PC-3 (cell line): ENCODE results near the gene POLR3C. TPM values are rescaled to one million over a fixed set of nuclear protein-coding genes. Genes with fewer than 3 reads are reported as not detected.
"Not testable (repeated sequence)": the region's sequence is repeated elsewhere in the genome, so short reads cannot be mapped to it uniquely, and the experiment has no call there.

Source experiments
- ATAC-seq: fragments of 200-7000 bp; cut with Tn5 transposase; 2 replicates; pipeline ENCODE4 v1.9.1; 2020; ENCODE audit warnings: mild to moderate bottlenecking, moderate library complexity
- BruUV-seq: library from RNA; stranded (reverse); fragments of 400-500 nt; replicated peaks from 2 replicates; lab custom pipeline; 2021; lab: Mats Ljungman, UMichigan
- CTCF ChIA-PET: fragments of 300-600 bp; sonication (Branson Sonifier 250); formaldehyde crosslinking; loops from one replicate; lab custom pipeline; 2022; ENCODE audit warnings: antibody characterized with exemption; lab: Charles Lee
- POLR2A ChIA-PET: fragments of 300-600 bp; sonication (Branson Sonifier 250); formaldehyde crosslinking; loops from one replicate; lab custom pipeline; 2022; ENCODE audit warnings: antibody characterized with exemption; ENCODE audit not compliant: unreplicated experiment; lab: Charles Lee
- DNase-seq: peaks from one replicate; pipeline ENCODE4 v3.0.0-alpha.2; 2015
- H2AFZ ChIP-seq: fragments of 300-600 bp; sonication (generic); 2 replicates; pipeline ENCODE4 v1.6.0; 2016; ENCODE audit warnings: antibody characterized with exemption, low read length
- H3F3A ChIP-seq: fragments of 300-600 bp; sonication (generic); one replicate; pipeline ENCODE4 v1.6.0; 2017; ENCODE audit warnings: antibody characterized with exemption, low read length, control low read depth, mild to moderate bottlenecking; ENCODE audit not compliant: unreplicated experiment
- H3K27ac ChIP-seq: fragments of 300-600 bp; sonication (generic); 2 replicates; pipeline ENCODE4 v1.5.1; 2016; ENCODE audit warnings: mild to moderate bottlenecking, low read length
- H3K27me3 ChIP-seq: fragments of 300-600 bp; sonication (generic); 2 replicates; pipeline ENCODE4 v1.6.1; 2016; ENCODE audit warnings: low read length, mixed read lengths
- H3K36me3 ChIP-seq: fragments of 300-600 bp; sonication (generic); 2 replicates; pipeline ENCODE4 v1.6.1; 2016; ENCODE audit warnings: low read depth, mixed run types, low read length, mixed read lengths
- H3K4me1 ChIP-seq: fragments of 300-600 bp; sonication (generic); 2 replicates; pipeline ENCODE4 v1.5.1; 2016; ENCODE audit warnings: low read length; ENCODE audit not compliant: insufficient read depth
- H3K4me2 ChIP-seq: fragments of 300-600 bp; sonication (generic); 2 replicates; pipeline ENCODE4 v1.6.0; 2016; ENCODE audit warnings: low read length
- H3K4me3 ChIP-seq: fragments of 300-600 bp; sonication (generic); 2 replicates; pipeline ENCODE4 v1.5.1; 2016; ENCODE audit warnings: mild to moderate bottlenecking, low read length, mixed read lengths
- H3K79me2 ChIP-seq: fragments of 300-600 bp; sonication (generic); 2 replicates; pipeline ENCODE4 v1.6.1; 2017; ENCODE audit warnings: low read length, mixed read lengths
- H3K9ac ChIP-seq: fragments of 300-600 bp; sonication (generic); 2 replicates; pipeline ENCODE4 v1.6.0; 2016; ENCODE audit warnings: mild to moderate bottlenecking, low read length
- H3K9me2 ChIP-seq: fragments of 300-600 bp; sonication (generic); replicated peaks from 2 replicates; pipeline ENCODE4 v1.6.1; 2016; ENCODE audit warnings: mixed run types, low read length, mixed read lengths
- H3K9me3 ChIP-seq: fragments of 300-600 bp; sonication (generic); 2 replicates; pipeline ENCODE4 v1.6.1; 2016; ENCODE audit warnings: low read length, mixed read lengths
- H4K20me1 ChIP-seq: fragments of 300-600 bp; sonication (generic); 2 replicates; pipeline ENCODE4 v1.6.1; 2016; ENCODE audit warnings: low read length, mixed read lengths
- CTCF ChIP-seq: fragments of 300-600 bp; sonication (generic); conservative IDR thresholded peaks from 2 replicates; pipeline ENCODE4 v1.5.1; 2017; ENCODE audit warnings: antibody characterized with exemption, low read depth, mild to moderate bottlenecking, low read length
- EZH2 ChIP-seq: fragments of 300-600 bp; sonication (generic); IDR thresholded peaks from one replicate; pipeline ENCODE4 v1.6.1; 2017; ENCODE audit warnings: antibody characterized with exemption, mild to moderate bottlenecking, low read length; ENCODE audit not compliant: unreplicated experiment
- EZH2phosphoT487 ChIP-seq: fragments of 300-600 bp; sonication (generic); IDR thresholded peaks from 2 replicates; pipeline ENCODE4 v1.6.1; 2018; ENCODE audit warnings: mild to moderate bottlenecking, antibody characterized with exemption, low read length, borderline replicate concordance
- intact Hi-C: fragments of 100-400 bp; cut with micrococcal nuclease; formaldehyde crosslinking; loops from 2 replicates; pipeline ENCODE4 v1.9.0; 2023
- total RNA-seq: library from RNA; depleted of rRNA; stranded (reverse); fragments of >200 nt; gene quantifications from 2 replicates; pipeline ENCODE4 v1.2.3, GENCODE V29; 2014

Gene POLR3C
- total RNA-seq, 1 experiment from 2014 or later = 41.5 TPM

GRCh38 chr1:145822779-145823331 is 1.1 kb upstream of the POLR3C start:
- H4K20me1 ChIP-seq, H3K9ac ChIP-seq, H3K27ac ChIP-seq, DNase-seq, H2AFZ ChIP-seq, H3K27me3 ChIP-seq, CTCF ChIA-PET, POLR2A ChIA-PET, BruUV-seq, H3F3A ChIP-seq, H3K9me2 ChIP-seq, H3K9me3 ChIP-seq: not testable (repeated sequence)
- intact Hi-C loops = loop anchor here (5.0 kb wide), 1 partner anchor 81 kb away; no protein-coding TSS in a partner anchor
- Histone ChIP-seq H3K4me2 (peak overlapping the region; percentile 67), H3K4me3 (peak overlapping the region; percentile 60), H3K36me3 (peaks cover 13% of the 10 kb centered on the region), H3K79me2 (peaks cover 57% of the 10 kb centered on the region), H3K4me1 (peaks cover 20% of the 10 kb centered on the region)
- ATAC-seq = peak; percentile 8; the same call in 1 of the 2 replicates

DNA sequence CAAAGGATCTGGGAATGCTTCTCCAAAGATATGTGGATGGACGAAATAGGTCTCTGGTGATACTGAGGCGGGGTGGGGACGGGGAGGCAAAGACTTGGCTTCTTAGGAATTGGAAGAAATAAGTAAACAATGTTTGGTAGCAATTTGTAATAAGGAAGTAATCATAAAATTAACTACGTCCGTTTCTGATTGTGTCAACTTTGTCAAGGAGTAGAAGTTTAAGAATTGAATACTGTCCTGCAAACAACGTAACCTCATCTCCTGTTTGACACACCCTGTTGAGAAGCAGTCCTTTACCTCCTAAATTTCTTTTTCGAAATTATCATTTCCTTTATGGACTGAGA is 471 bp downstream of the POLR3C start:
- TSS peak; percentile 58 for BruUV-seq
- ATAC-seq = peak; percentile 8

GRCh38 chr1:145826030-145826429 is 2.0 kb downstream of the POLR3C start:
- no TSS peak for BruUV-seq
- Histone ChIP-seq H3K9me3 (no peaks in the 10 kb centered on the region), H3K27me3 (no peaks in the 10 kb centered on the region), H3K4me2 (peak overlapping the region; percentile 93), H3K79me2 (peaks cover 42% of the 10 kb centered on the region), H3K9ac (no peak overlapping the region), H3K27ac (no peak overlapping the region), H3F3A (no peaks in the 10 kb centered on the region), H4K20me1 (no peaks in the 10 kb centered on the region), H3K4me3 (peak overlapping the region; percentile 82), H2AFZ (no peak overlapping the region), H3K9me2 (no peaks in the 10 kb centered on the region), H3K36me3 (peaks cover 44% of the 10 kb centered on the region), H3K4me1 (peaks cover 13% of the 10 kb centered on the region)
- no peak for ATAC-seq
- intact Hi-C loops = no loop called here
- peak; percentile 30 for DNase-seq
- TF ChIP-seq EZH2phosphoT487 (no peak), CTCF (peak; percentile 49)
- POLR2A ChIA-PET = no interaction called here
- CTCF ChIA-PET = interaction anchor here (0.6 kb wide), 1 partner anchor 19 kb away, joined by 5 read pairs; no protein-coding TSS in a partner anchor

More for the DNA sequence above, 471 bp downstream of the POLR3C start:
- Histone ChIP-seq H3K27me3 (no peaks in the 10 kb centered on the region), H4K20me1 (no peaks in the 10 kb centered on the region), H3K9me3 (no peaks in the 10 kb centered on the region), H2AFZ (peak overlapping the region; percentile 89), H3K9ac (peak overlapping the region; percentile 90), H3K4me3 (peak overlapping the region; percentile 82), H3K27ac (peak overlapping the region; percentile 68), H3K36me3 (peaks cover 29% of the 10 kb centered on the region), H3K79me2 (peaks cover 50% of the 10 kb centered on the region), H3K4me2 (peak overlapping the region; percentile 93), H3F3A (no peaks in the 10 kb centered on the region), H3K9me2 (no peaks in the 10 kb centered on the region), H3K4me1 (peaks cover 15% of the 10 kb centered on the region)
- intact Hi-C loops = loop anchor here (1.0 to 5.0 kb wide), 2 partner anchors 42 to 82 kb away; no protein-coding TSS in a partner anchor
- no peak for DNase-seq
- TF ChIP-seq CTCF (no peak), EZH2 (no peak), EZH2phosphoT487 (no peak)
- POLR2A ChIA-PET = interaction anchor here (0.6 to 1.0 kb wide), 2 partner anchors 9 to 21 kb away, joined by 3 read pairs; partner anchors contain the start of gene NUDT17
- CTCF ChIA-PET = interaction anchor here (1.0 kb wide), 1 partner anchor 42 kb away, joined by 3 read pairs; no protein-coding TSS in a partner anchor
